ENCODE results near the gene TBC1D14. TPM values are rescaled to one million over a fixed set of nuclear protein-coding genes. Genes with fewer than 3 reads are reported as not detected.

TBC1D14 gene
- polyA plus RNA-seq, 1 experiment = 35.8 TPM

- ChIA-PET POLR2A (no interaction called here), CTCF (interaction anchor here (0.9 to 4.8 kb wide), 3 partner anchors 12 to 326 kb away, joined by 3 to 45 read pairs (median 3); partner anchors contain the start of gene GRPEL1)
- no peak for DNase-seq (ENCODE audit: low read depth)
- Histone ChIP-seq H3K36me3 (ENCODE audit: control insufficient read depth, insufficient read depth, low read length) (peaks cover 6% of the 10 kb centered on the region), H3K4me3 (ENCODE audit: low read depth, low read length) (no peak overlapping the region), H3K27me3 (ENCODE audit: control insufficient read depth, insufficient read depth, low read length) (no peaks in the 10 kb centered on the region)
- no peak for TF ChIP-seq CTCF (IDR thresholded peaks at IDR 0.05; ENCODE audit: insufficient read depth, low read depth, low read length)
Observed at GRCh38 chr4:7045961-7046921, 136.6 kb downstream of the TBC1D14 start.

GRCh38 chr4:7046971-7047370 is 137.3 kb downstream of the TBC1D14 start:
- DNase-seq (ENCODE audit: low read depth) = no peak
- POLR2A ChIA-PET = no interaction called here
- Histone ChIP-seq H3K27me3 (ENCODE audit: control insufficient read depth, insufficient read depth, low read length) (no peaks in the 10 kb centered on the region), H3K4me3 (ENCODE audit: low read depth, low read length) (no peak overlapping the region), H3K36me3 (ENCODE audit: control insufficient read depth, insufficient read depth, low read length) (peaks cover 9% of the 10 kb centered on the region)
- CTCF ChIA-PET = no interaction called here
- TF ChIP-seq CTCF (IDR thresholded peaks at IDR 0.05; ENCODE audit: insufficient read depth, low read depth, low read length) = no peak

GRCh38 chr4:7048642-7049041 is 139.0 kb downstream of the TBC1D14 start:
- no peak for TF ChIP-seq CTCF (IDR thresholded peaks at IDR 0.05; ENCODE audit: insufficient read depth, low read depth, low read length)
- CTCF ChIA-PET = no interaction called here
- POLR2A ChIA-PET = no interaction called here
- Histone ChIP-seq H3K36me3 (ENCODE audit: control insufficient read depth, insufficient read depth, low read length) (peaks cover 11% of the 10 kb centered on the region), H3K27me3 (ENCODE audit: control insufficient read depth, insufficient read depth, low read length) (no peaks in the 10 kb centered on the region), H3K4me3 (ENCODE audit: low read depth, low read length) (no peak overlapping the region)
- no peak for DNase-seq (ENCODE audit: low read depth)

- H3K36me3 ChIP-seq (ENCODE audit: control insufficient read depth, insufficient read depth, low read length) = peaks cover 15% of the 10 kb centered on the region
- no peak overlapping the region for H3K4me3 ChIP-seq (ENCODE audit: low read depth, low read length)
- POLR2A ChIA-PET = no interaction called here
- no peak for DNase-seq (ENCODE audit: low read depth)
- TF ChIP-seq CTCF (IDR thresholded peaks at IDR 0.05; ENCODE audit: insufficient read depth, low read depth, low read length) = no peak
- H3K27me3 ChIP-seq (ENCODE audit: control insufficient read depth, insufficient read depth, low read length) = no peaks in the 10 kb centered on the region
- CTCF ChIA-PET = no interaction called here
Observed at GRCh38 chr4:7049295-7049694, 139.7 kb downstream of the TBC1D14 start.

- H3K36me3 ChIP-seq (ENCODE audit: control insufficient read depth, insufficient read depth, low read length) = peaks cover 17% of the 10 kb centered on the region
- no peak for TF ChIP-seq CTCF (IDR thresholded peaks at IDR 0.05; ENCODE audit: insufficient read depth, low read depth, low read length)
- no peak overlapping the region for H3K4me3 ChIP-seq (ENCODE audit: low read depth, low read length)
- ChIA-PET POLR2A (no interaction called here), CTCF (no interaction called here)
- no peak for DNase-seq (ENCODE audit: low read depth)
- no peaks in the 10 kb centered on the region for H3K27me3 ChIP-seq (ENCODE audit: control insufficient read depth, insufficient read depth, low read length)
Observed at GRCh38 chr4:7049739-7050138, 140.1 kb downstream of the TBC1D14 start.
